SK-N-SH (cell line): ENCODE results near the gene CLSTN2. TPM values are rescaled to one million over a fixed set of nuclear protein-coding genes. Genes with fewer than 3 reads are reported as not detected.

ENCODE experiments used
- CTCF ChIA-PET: fragments of 300-600, 350-600 bp; formaldehyde crosslinking; extraction: SDS; loops from one replicate; lab custom pipeline; 2021; lab: Yijun Ruan, JAX
- POLR2A ChIA-PET: fragments of 350-600 bp; sonication (Branson Sonifier 250); formaldehyde crosslinking; extraction: SDS; loops from one replicate; lab custom pipeline; 2020; ENCODE audit warnings: antibody characterized with exemption, inconsistent platforms; lab: Yijun Ruan, JAX
- DNase-seq: peaks from one replicate; pipeline ENCODE4 v3.0.0; 2012
- H2AFZ ChIP-seq: fragments of 200-600 bp; sonication (generic); 2 replicates; pipeline ENCODE4 v1.8.1; 2016; ENCODE audit warnings: antibody characterized with exemption, mild to moderate bottlenecking, low read depth
- H3F3A ChIP-seq: fragments of 200-600 bp; sonication (generic); replicated peaks from 2 replicates; pipeline ENCODE3; 2016; ENCODE audit warnings: antibody characterized with exemption, mild to moderate bottlenecking; ENCODE audit not compliant: insufficient read depth
- H3K27ac ChIP-seq, 2 experiments: fragments of 200-500 bp in 1 of 2; fragments of 200-600 bp in 1 of 2; sonication (Bioruptor generic) in 1 of 2; sonication (generic), shearing (Covaris generic) in 1 of 2; 2 replicates each; pipeline versions ENCODE4 v1.5.1 to v1.6.1; 2014 to 2016; ENCODE audit warnings: low read depth in 2 of 2, inconsistent platforms in 1 of 2, low read length in 1 of 2, mild to moderate bottlenecking in 1 of 2, mixed read lengths in 1 of 2
- H3K27me3 ChIP-seq: fragments of 200-600 bp; sonication (generic), shearing (Covaris generic); 2 replicates; pipeline ENCODE4 v1.6.1; 2016; ENCODE audit warnings: mixed run types; ENCODE audit not compliant: insufficient read depth
- H3K36me3 ChIP-seq, 2 experiments: fragments of 200-500 bp in 1 of 2; fragments of 200-600 bp in 1 of 2; sonication (Bioruptor generic) in 1 of 2; sonication (generic) in 1 of 2; replicated peaks in 1 of 2; 2 replicates each; pipeline versions ENCODE3 to v1.5.1; 2014 to 2016; ENCODE audit warnings: low read length in 1 of 2, mild to moderate bottlenecking in 1 of 2; ENCODE audit not compliant: insufficient read depth in 2 of 2, control insufficient read depth in 1 of 2
- H3K4me1 ChIP-seq, 2 experiments: fragments of 200-500 bp in 1 of 2; fragments of 200-600 bp in 1 of 2; sonication (Bioruptor generic) in 1 of 2; sonication (generic), shearing (Covaris generic) in 1 of 2; 2 replicates each; pipeline versions ENCODE4 v1.5.1 to v1.6.1; 2014 to 2016; ENCODE audit warnings: low read depth in 1 of 2, low read length in 1 of 2, mixed run types in 1 of 2; ENCODE audit not compliant: insufficient read depth in 2 of 2, control insufficient read depth in 1 of 2
- H3K4me2 ChIP-seq: fragments of 200-600 bp; sonication (generic), shearing (Covaris generic); 2 replicates; pipeline ENCODE4 v1.6.1; 2017; ENCODE audit warnings: mixed run types
- H3K4me3 ChIP-seq, 2 experiments: fragments of 200-500 bp in 1 of 2; fragments of 200-600 bp in 1 of 2; sonication (Bioruptor generic) in 1 of 2; sonication (generic), shearing (Covaris generic) in 1 of 2; 2 replicates each; pipeline versions ENCODE4 v1.5.1 to v1.8.1; 2014 to 2016; ENCODE audit warnings: low read depth in 2 of 2, inconsistent platforms in 1 of 2, low read length in 1 of 2, mild to moderate bottlenecking in 1 of 2, mixed read lengths in 1 of 2, moderate library complexity in 1 of 2
- H3K79me2 ChIP-seq: fragments of 200-600 bp; sonication (generic); 2 replicates; pipeline ENCODE4 v1.8.1; 2017; ENCODE audit warnings: mild to moderate bottlenecking; ENCODE audit not compliant: insufficient read depth
- H3K9ac ChIP-seq: fragments of 200-600 bp; sonication (generic); 2 replicates; pipeline ENCODE4 v1.6.1; 2017; ENCODE audit warnings: mixed run types
- H3K9me2 ChIP-seq: fragments of 200-600 bp; sonication (generic); 2 replicates; pipeline ENCODE4 v1.6.1; 2017; ENCODE audit warnings: mixed run types
- H3K9me3 ChIP-seq: fragments of 200-600 bp; sonication (generic); 2 replicates; pipeline ENCODE4 v1.6.1; 2017; ENCODE audit warnings: mixed run types, mild to moderate bottlenecking, moderate library complexity
- H4K20me1 ChIP-seq: fragments of 200-600 bp; sonication (generic); 2 replicates; pipeline ENCODE4 v1.6.1; 2017; ENCODE audit warnings: mild to moderate bottlenecking, mixed run types; ENCODE audit not compliant: insufficient read depth
- CHD2 ChIP-seq: fragments of 150-350 bp; IDR thresholded peaks from 2 replicates; pipeline ENCODE4 v1.6.1; 2018; ENCODE audit warnings: low read length; ENCODE audit not compliant: partially characterized antibody
- CTCF ChIP-seq: fragments of 200-600 bp; sonication (generic); IDR thresholded peaks from 2 replicates; pipeline ENCODE4 v1.6.1; 2017; ENCODE audit warnings: antibody characterized with exemption, mild to moderate bottlenecking, moderate library complexity
- ELF1 ChIP-seq: IDR thresholded peaks from 2 replicates; pipeline ENCODE4 v1.4.0; 2012
- GATA2 ChIP-seq: sonication (generic); formaldehyde crosslinking; IDR thresholded peaks from 2 replicates; pipeline ENCODE4 v1.5.0; 2020; ENCODE audit warnings: mild to moderate bottlenecking, missing genetic modification reagents
- MAX ChIP-seq: IDR thresholded peaks from 2 replicates; pipeline ENCODE4 v1.4.0; 2012; ENCODE audit warnings: low read depth
- MEF2A ChIP-seq: IDR thresholded peaks from 2 replicates; pipeline ENCODE4 v1.4.0; 2012; ENCODE audit warnings: low read depth, borderline replicate concordance
- MXI1 ChIP-seq: IDR thresholded peaks from 2 replicates; pipeline ENCODE4 v1.6.1; 2012; ENCODE audit warnings: mild to moderate bottlenecking, low read depth, low read length, improper control_type of control experiment
- NRF1 ChIP-seq: IDR thresholded peaks from 2 replicates; pipeline ENCODE4 v1.6.1; 2012; ENCODE audit warnings: low read depth, mild to moderate bottlenecking, low read length
- REST ChIP-seq: IDR thresholded peaks from 2 replicates; pipeline ENCODE4 v1.6.1; 2012; ENCODE audit warnings: mild to moderate bottlenecking, low read depth, low read length, moderate library complexity
- RFX5 ChIP-seq: IDR thresholded peaks from 2 replicates; pipeline ENCODE4 v1.6.1; 2012; ENCODE audit warnings: mild to moderate bottlenecking, improper control_type of control experiment, low read length
- USF1 ChIP-seq: IDR thresholded peaks from 2 replicates; pipeline ENCODE4 v1.4.0; 2012; ENCODE audit warnings: low read depth, borderline replicate concordance
- YY1 ChIP-seq: IDR thresholded peaks from 2 replicates; pipeline ENCODE4 v1.4.0; 2012; ENCODE audit warnings: low read depth, mild to moderate bottlenecking
- WGBS: methylation state at CpG from one replicate; pipeline ENCODE4 v1.1.6; 2017; ENCODE audit warnings: low lambda C conversion rate; 5-methylcytosine and 5-hydroxymethylcytosine counted together
- polyA plus RNA-seq, 3 experiments: library from polyadenylated mRNA; depleted of rRNA; stranded (reverse); fragments of >200 nt; gene quantifications; 2 replicates each; pipeline ENCODE4 v1.2.3, GENCODE V29; 2012
- TF ChIP-seq, protein P1 (sequence below): IDR thresholded peaks from 2 replicates; pipeline ENCODE4; 2012
- TF ChIP-seq, protein P2 (sequence below): fragments of 150-350 bp; IDR thresholded peaks from 2 replicates; pipeline ENCODE4 v1.6.1; 2016; ENCODE audit warnings: mild to moderate bottlenecking, low read depth, low read length

Gene CLSTN2
- polyA plus RNA-seq, 1 of the 3 experiments (the other 2 are of a cell fraction), result 0.02 TPM

DNA sequence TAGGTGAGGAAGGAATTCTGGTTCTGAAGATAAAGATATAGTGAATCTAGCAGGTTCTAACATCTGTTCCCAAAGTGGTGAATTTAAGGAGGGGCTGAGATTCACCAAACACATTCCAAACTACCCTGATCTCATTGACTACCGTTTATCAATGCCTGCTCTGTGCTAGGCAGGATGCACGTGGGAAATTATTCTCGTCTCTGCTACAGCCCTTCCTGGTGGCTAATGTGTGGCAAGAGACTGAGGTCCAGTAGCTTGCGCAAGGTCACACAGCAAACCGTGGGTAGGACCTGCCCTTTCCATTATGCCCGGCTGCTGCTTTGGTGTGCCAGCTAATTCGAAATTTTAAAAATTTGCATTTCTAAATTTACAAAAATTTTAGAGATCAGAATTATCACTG, 533.4 kb downstream of the CLSTN2 start:
- peaks cover 0 to 3% of the 10 kb centered on the region in 2 experiments; a peak in 1 of 4 replicates for H3K4me1 ChIP-seq
- ChIA-PET CTCF (interaction anchor here (0.8 kb wide), 1 partner anchor 37 kb away, joined by 5 read pairs; no protein-coding TSS in a partner anchor), POLR2A (no interaction called here)
- H3K27ac ChIP-seq, result no peak overlapping the region
- no peak overlapping the region for H3K4me3 ChIP-seq
- no peak overlapping the region for H3K9ac ChIP-seq
- H3K36me3 ChIP-seq, result no peaks in the 10 kb centered on the region
- TF ChIP-seq MXI1 (no peak), CHD2 (no peak), CTCF (no peak), RFX5 (no peak), REST (no peak), ELF1 (no peak), MEF2A (no peak), YY1 (no peak), NRF1 (no peak), USF1 (no peak), GATA2 (CRISPR knock-in tag) (no peak), MAX (no peak)
- TF ChIP-seq, protein P1, sequence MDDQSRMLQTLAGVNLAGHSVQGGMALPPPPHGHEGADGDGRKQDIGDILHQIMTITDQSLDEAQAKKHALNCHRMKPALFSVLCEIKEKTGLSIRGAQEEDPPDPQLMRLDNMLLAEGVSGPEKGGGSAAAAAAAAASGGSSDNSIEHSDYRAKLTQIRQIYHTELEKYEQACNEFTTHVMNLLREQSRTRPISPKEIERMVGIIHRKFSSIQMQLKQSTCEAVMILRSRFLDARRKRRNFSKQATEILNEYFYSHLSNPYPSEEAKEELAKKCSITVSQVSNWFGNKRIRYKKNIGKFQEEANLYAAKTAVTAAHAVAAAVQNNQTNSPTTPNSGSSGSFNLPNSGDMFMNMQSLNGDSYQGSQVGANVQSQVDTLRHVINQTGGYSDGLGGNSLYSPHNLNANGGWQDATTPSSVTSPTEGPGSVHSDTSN, result no peak
- TF ChIP-seq, protein P2, sequence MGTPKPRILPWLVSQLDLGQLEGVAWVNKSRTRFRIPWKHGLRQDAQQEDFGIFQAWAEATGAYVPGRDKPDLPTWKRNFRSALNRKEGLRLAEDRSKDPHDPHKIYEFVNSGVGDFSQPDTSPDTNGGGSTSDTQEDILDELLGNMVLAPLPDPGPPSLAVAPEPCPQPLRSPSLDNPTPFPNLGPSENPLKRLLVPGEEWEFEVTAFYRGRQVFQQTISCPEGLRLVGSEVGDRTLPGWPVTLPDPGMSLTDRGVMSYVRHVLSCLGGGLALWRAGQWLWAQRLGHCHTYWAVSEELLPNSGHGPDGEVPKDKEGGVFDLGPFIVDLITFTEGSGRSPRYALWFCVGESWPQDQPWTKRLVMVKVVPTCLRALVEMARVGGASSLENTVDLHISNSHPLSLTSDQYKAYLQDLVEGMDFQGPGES, result no peak
- no peaks in the 10 kb centered on the region for H3K27me3 ChIP-seq
- no peaks in the 10 kb centered on the region for H4K20me1 ChIP-seq
- H3K9me2 ChIP-seq, result no peaks in the 10 kb centered on the region
- no peak for DNase-seq
- no peak overlapping the region for H2AFZ ChIP-seq
- no peaks in the 10 kb centered on the region for H3K9me3 ChIP-seq
- H3K4me2 ChIP-seq, result no peak overlapping the region
- WGBS, result 46% methylated on average over 7 of the region's 7 CpGs
- H3F3A ChIP-seq, result no peaks in the 10 kb centered on the region
- no peaks in the 10 kb centered on the region for H3K79me2 ChIP-seq
